ENCODE results near the gene C8A. TPM values are rescaled to one million over a fixed set of nuclear protein-coding genes. Genes with fewer than 3 reads are reported as not detected.

The C8A gene
- total RNA-seq, 4 donors from 2014 or later = 1.2 TPM; not detected in 3

DNA sequence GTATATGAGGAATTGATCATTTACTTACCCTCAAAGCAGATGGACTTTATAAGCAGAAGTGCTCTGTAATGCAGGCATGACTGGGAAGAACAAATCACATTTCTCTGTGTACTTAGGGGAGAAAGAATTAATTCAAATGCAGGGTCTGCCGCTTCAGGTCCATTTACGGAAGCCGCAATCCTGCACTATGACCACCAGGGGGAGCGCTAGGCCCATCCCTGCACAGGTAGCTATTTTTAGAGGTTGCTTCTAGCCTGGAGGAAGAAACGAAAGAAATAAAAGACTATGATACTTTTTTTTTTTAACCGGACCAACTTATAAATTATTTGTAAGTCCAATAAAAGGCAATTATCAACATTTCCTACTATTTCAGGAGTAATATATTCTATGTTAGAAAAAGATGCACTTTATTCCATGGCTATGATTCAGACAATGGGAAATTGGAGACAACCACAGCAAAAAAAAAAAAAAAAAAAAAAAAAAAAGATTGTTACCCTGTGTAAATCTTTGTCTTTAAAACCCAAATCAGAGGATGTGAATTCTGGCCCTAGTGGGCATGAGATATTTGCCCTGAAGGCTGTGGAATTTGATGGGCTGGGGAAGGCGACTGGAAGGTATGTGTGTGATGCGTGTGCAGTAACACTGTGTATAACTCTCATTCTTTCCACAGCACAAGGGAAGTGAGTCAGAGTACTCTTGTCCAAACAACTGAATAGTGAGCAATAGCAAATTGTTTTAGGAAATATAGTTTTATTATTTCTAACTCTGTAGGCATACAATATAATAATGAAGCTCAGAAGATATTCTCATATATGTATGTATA is 22.5 kb upstream of the C8A start:
- TF ChIP-seq EP300 (IDR thresholded peaks at IDR 0.05) = peak; percentile 47
- no peak for TF ChIP-seq POLR2AphosphoS5 (IDR thresholded peaks at IDR 0.05)
- TF ChIP-seq, protein P1, sequence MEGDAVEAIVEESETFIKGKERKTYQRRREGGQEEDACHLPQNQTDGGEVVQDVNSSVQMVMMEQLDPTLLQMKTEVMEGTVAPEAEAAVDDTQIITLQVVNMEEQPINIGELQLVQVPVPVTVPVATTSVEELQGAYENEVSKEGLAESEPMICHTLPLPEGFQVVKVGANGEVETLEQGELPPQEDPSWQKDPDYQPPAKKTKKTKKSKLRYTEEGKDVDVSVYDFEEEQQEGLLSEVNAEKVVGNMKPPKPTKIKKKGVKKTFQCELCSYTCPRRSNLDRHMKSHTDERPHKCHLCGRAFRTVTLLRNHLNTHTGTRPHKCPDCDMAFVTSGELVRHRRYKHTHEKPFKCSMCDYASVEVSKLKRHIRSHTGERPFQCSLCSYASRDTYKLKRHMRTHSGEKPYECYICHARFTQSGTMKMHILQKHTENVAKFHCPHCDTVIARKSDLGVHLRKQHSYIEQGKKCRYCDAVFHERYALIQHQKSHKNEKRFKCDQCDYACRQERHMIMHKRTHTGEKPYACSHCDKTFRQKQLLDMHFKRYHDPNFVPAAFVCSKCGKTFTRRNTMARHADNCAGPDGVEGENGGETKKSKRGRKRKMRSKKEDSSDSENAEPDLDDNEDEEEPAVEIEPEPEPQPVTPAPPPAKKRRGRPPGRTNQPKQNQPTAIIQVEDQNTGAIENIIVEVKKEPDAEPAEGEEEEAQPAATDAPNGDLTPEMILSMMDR (IDR thresholded peaks at IDR 0.05) = peak; percentile 90
- Histone ChIP-seq H3K27me3 (peaks cover 20% of the 10 kb centered on the region), H3K9me3 (no peaks in the 10 kb centered on the region), H3K4me1 (peaks cover 4% of the 10 kb centered on the region), H3K36me3 (no peaks in the 10 kb centered on the region), H3K27ac (no peak overlapping the region), H3K4me3 (no peak overlapping the region)
- 12% methylated on average over 8 of the region's 8 CpGs for WGBS
- no peak for DNase-seq (ENCODE audit: low spot score in 2 of 2)

DNA sequence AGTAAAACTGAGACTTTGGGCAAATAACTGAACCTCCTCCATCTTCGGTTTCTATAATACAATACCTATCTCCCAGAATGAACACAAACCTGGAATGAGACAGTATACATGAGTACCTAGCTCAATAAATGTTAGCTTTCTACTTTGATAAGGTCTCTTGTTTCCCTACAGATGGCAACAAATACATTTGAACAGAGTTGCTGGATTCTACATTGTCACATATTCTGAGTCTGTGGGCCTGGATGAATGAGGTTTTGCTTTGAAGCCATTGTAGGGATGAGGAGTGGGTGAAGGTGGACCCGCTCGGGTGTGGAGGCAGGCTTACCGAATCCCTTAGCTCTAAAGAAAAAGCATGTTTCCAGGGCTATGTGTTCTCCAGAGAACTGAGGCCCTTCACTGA is 21.5 kb upstream of the C8A start:
- no peak overlapping the region for H3K4me3 ChIP-seq
- peaks cover 19% of the 10 kb centered on the region for H3K27me3 ChIP-seq
- H3K36me3 ChIP-seq = no peaks in the 10 kb centered on the region
- no peak for DNase-seq (ENCODE audit: low spot score in 2 of 2)
- no peak overlapping the region for H3K27ac ChIP-seq
- H3K9me3 ChIP-seq = no peaks in the 10 kb centered on the region
- TF ChIP-seq EP300 (IDR thresholded peaks at IDR 0.05) = no peak
- TF ChIP-seq POLR2AphosphoS5 (IDR thresholded peaks at IDR 0.05) = no peak
- TF ChIP-seq, protein P1 (IDR thresholded peaks at IDR 0.05) = no peak
- TF ChIP-seq POLR2A (IDR thresholded peaks at IDR 0.05) = no peak
- 92% methylated on average over 4 of the region's 4 CpGs for WGBS
- H3K4me1 ChIP-seq = peaks cover 4% of the 10 kb centered on the region

DNA sequence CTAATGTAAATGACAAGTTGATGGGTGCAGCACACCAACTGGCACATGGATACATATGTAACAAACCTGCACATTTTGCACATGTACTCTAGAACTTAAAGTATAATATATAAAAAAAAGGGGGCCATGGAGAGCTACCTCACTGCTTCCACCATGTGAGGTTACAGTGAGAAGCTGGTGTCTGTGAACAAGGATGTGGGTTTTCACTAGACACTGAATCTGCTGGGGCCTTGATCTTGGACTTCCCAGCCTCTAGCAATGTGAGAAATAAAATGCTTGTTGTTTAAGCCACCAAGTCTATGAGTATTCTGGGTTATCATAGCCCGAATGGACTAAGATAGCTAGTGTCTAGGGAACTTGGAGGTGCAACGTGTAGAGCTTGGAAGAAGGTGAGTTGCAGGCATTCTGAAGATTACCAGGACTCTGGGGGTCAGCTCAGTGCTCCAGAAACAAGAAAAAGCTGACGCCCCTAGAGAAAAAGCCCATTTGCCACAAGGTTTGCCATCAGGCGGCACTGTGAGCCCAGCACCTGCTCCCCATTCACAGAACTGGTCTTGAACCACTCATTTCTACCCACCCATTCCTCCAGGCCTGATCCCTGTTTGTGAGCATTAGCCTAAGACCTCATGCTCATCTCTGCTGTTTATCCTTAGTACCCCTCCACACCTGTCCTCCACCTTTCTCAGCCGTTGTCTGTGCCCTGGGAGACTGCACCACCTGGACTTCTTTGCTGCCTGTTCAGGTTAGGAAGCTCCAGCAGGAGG is 20.3 kb upstream of the C8A start:
- peaks cover 4% of the 10 kb centered on the region for H3K4me1 ChIP-seq
- H3K27ac ChIP-seq = no peak overlapping the region
- H3K27me3 ChIP-seq = peaks cover 16% of the 10 kb centered on the region
- H3K36me3 ChIP-seq = no peaks in the 10 kb centered on the region
- no peak overlapping the region for H3K4me3 ChIP-seq
- no peak for TF ChIP-seq POLR2A (IDR thresholded peaks at IDR 0.05)
- TF ChIP-seq, protein P1 (IDR thresholded peaks at IDR 0.05) = no peak
- TF ChIP-seq POLR2AphosphoS5 (IDR thresholded peaks at IDR 0.05) = no peak
- no peak for TF ChIP-seq EP300 (IDR thresholded peaks at IDR 0.05)
- WGBS = 89% methylated on average over 5 of the region's 5 CpGs
- DNase-seq (ENCODE audit: low spot score in 2 of 2) = no peak
- peaks cover under 1% of the 10 kb centered on the region for H3K9me3 ChIP-seq

DNA sequence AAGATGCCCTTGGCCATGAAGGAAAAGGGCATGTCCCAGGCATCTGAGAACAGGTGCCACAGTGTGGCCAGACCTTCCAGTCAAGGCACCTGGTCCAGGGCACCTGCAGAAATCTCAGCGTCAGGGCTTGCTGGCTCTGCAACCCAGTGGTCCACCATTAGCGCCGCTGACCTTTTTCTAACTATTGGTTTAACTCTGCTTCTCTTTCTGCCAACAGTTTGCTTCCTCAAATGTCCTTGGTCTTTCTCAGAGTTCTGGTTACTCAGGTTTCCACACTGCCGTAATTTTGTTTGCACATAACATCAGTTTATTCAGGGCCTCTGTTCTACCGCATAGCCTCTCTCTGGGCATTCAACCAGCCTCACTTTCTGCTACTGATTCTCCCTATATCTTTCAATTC is 18.9 kb upstream of the C8A start:
- Histone ChIP-seq H3K4me3 (no peak overlapping the region), H3K27ac (no peak overlapping the region), H3K9me3 (peaks cover 5% of the 10 kb centered on the region), H3K4me1 (peaks cover 4% of the 10 kb centered on the region), H3K36me3 (no peaks in the 10 kb centered on the region), H3K27me3 (peaks cover 12% of the 10 kb centered on the region)
- 93% methylated on average over 5 of the region's 5 CpGs for WGBS
- DNase-seq (ENCODE audit: low spot score in 2 of 2) = no peak
- TF ChIP-seq, protein P1 (IDR thresholded peaks at IDR 0.05) = no peak
- TF ChIP-seq POLR2AphosphoS5 (IDR thresholded peaks at IDR 0.05) (no peak), EP300 (IDR thresholded peaks at IDR 0.05) (no peak), POLR2A (IDR thresholded peaks at IDR 0.05) (no peak)

DNA sequence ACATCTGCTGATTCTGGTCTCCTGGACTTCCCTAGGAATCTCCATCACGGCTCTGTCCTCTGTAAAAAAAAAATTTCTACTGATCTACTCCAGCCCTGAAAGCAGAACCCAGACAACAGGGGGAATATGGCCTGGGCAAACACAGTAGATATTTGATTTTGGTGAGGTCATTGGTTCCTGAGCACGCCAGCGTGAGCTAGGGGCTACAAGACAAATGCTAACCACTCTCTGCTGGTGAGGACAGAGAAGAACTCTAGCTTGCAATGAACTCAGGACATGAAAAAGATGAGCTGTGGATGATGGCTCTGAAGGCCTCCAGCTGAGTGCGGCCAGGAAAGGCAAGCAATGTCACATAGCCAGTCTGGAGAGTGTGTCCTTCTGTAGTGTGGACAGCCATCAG is 18.2 kb upstream of the C8A start:
- no peak overlapping the region for H3K4me3 ChIP-seq
- no peak for DNase-seq (ENCODE audit: low spot score in 2 of 2)
- no peaks in the 10 kb centered on the region for H3K36me3 ChIP-seq
- peaks cover 5% of the 10 kb centered on the region for H3K9me3 ChIP-seq
- 88% methylated on average over 4 of the region's 4 CpGs for WGBS
- H3K27ac ChIP-seq = no peak overlapping the region
- H3K27me3 ChIP-seq = peaks cover 11% of the 10 kb centered on the region
- TF ChIP-seq EP300 (IDR thresholded peaks at IDR 0.05) = no peak
- TF ChIP-seq, protein P1 (IDR thresholded peaks at IDR 0.05) = no peak
- no peak for TF ChIP-seq POLR2A (IDR thresholded peaks at IDR 0.05)
- TF ChIP-seq POLR2AphosphoS5 (IDR thresholded peaks at IDR 0.05) = no peak
- H3K4me1 ChIP-seq = peaks cover 4% of the 10 kb centered on the region
